ENCODE measurements around the gene SLC17A9. TPM values are rescaled to one million over a fixed set of nuclear protein-coding genes. Genes with fewer than 3 reads are reported as not detected.

Gene SLC17A9
- total and polyA plus RNA-seq, 2 of the 8 experiments (the other 6 are each of a cell fraction or from before 2014, with no cell fraction given): 23.5 to 35.2 TPM

GRCh38 chr20:62993856-62994494 is 41.5 kb downstream of the SLC17A9 start:
- Histone ChIP-seq H3K4me1 (replicated peaks in 1 of 4; ENCODE audit: control insufficient read depth in 3 of 4, insufficient read depth in 4 of 4, low read length in 3 of 4) (peaks cover 0 to 11% (median 6%) of the 10 kb centered on the region in 4 experiments; a peak in 4 of 7 replicates), H4K8ac (ENCODE audit: extremely low read depth, insufficient read depth, low read length) (no peak overlapping the region), H2AK5ac (ENCODE audit: low read depth, low read length) (no peak overlapping the region), H3K27ac (ENCODE audit: low read depth, low read length) (no peak overlapping the region), H3K36me3 (ENCODE audit: control insufficient read depth in 2 of 4, insufficient read depth in 4 of 4, low read length in 3 of 4) (no peaks in the 10 kb centered on the region), H3K9me3 (ENCODE audit: insufficient read depth in 2 of 2, low read depth in 1 of 2, low read length in 1 of 2) (no peaks in the 10 kb centered on the region), H3K9ac (replicated peaks in 1 of 4; ENCODE audit: extremely low read depth in 1 of 4, low read depth in 3 of 4, low read length in 3 of 4) (no peak overlapping the region), H4K91ac (replicated peaks; ENCODE audit: insufficient read length, low read length) (no peak overlapping the region), H3K14ac (ENCODE audit: insufficient read length) (no peak overlapping the region), H2BK12ac (ENCODE audit: low read depth, low read length) (no peak overlapping the region), H2BK5ac (ENCODE audit: low read depth, low read length) (no peak overlapping the region), H3K18ac (ENCODE audit: extremely low read depth, low read length) (no peak overlapping the region), H3K4me2 (ENCODE audit: insufficient read depth in 1 of 2, low read depth in 2 of 2, low read length in 2 of 2) (no peak overlapping the region), H2BK120ac (replicated peaks; ENCODE audit: low read depth, low read length) (no peak overlapping the region), H2BK15ac (ENCODE audit: low read length) (no peak overlapping the region), H3K27me3 (replicated peaks in 1 of 4; ENCODE audit: control insufficient read depth in 3 of 4, extremely low read depth in 1 of 4, insufficient read depth in 3 of 4, low read length in 3 of 4) (peaks cover 0 to 5% (median 2%) of the 10 kb centered on the region in 4 experiments; a peak in 3 of 7 replicates), H4K20me1 (replicated peaks in 1 of 2; ENCODE audit: control insufficient read depth in 1 of 2, insufficient read depth in 2 of 2, low read length in 2 of 2) (peaks cover 0 to 5% of the 10 kb centered on the region in 2 experiments), H3K79me1 (ENCODE audit: low read depth, low read length) (no peaks in the 10 kb centered on the region; the same call in 1 of the 2 replicates), H3K4ac (replicated peaks; ENCODE audit: insufficient read length, low read depth, low read length) (no peak overlapping the region), H3K4me3 (ENCODE audit: extremely low read depth in 1 of 4, insufficient read depth in 2 of 4, low read depth in 3 of 4, low read length in 4 of 4) (no peak overlapping the region), H2BK20ac (ENCODE audit: low read length) (no peak overlapping the region), H2AFZ (ENCODE audit: low read length) (no peak overlapping the region), H3K56ac (replicated peaks; ENCODE audit: insufficient read length, low read depth, low read length) (no peak overlapping the region), H3K23me2 (ENCODE audit: low read depth, low read length) (no peaks in the 10 kb centered on the region), H3K79me2 (ENCODE audit: control insufficient read depth in 1 of 2, insufficient read depth in 2 of 2, low read length in 2 of 2) (no peaks in the 10 kb centered on the region), H4K5ac (ENCODE audit: insufficient read length, low read depth, low read length) (no peak overlapping the region), H3K23ac (ENCODE audit: insufficient read length) (no peak overlapping the region)
- POLR2A ChIA-PET (ENCODE audit: partially characterized antibody): interaction anchor here (0.6 to 2.7 kb wide), 3 partner anchors 9 to 24 kb away, joined by 3 to 9 read pairs (median 3); no protein-coding TSS in a partner anchor
- FAIRE-seq (no peak), DNase-seq (ENCODE audit: low read depth in 1 of 2, low spot score in 2 of 2) (no peak)
- TF ChIP-seq RBBP5 (IDR thresholded peaks at IDR 0.05; ENCODE audit: borderline replicate concordance, low read depth, low read length): no peak
- no peak for TF ChIP-seq RNF2 (IDR thresholded peaks at IDR 0.05; ENCODE audit: borderline replicate concordance, low read depth, low read length, missing control alignments, poor library complexity, severe bottlenecking)
- TF ChIP-seq SUZ12 (IDR thresholded peaks at IDR 0.05; ENCODE audit: low read length): no peak
- no peak for TF ChIP-seq CTBP2 (IDR thresholded peaks at IDR 0.05; ENCODE audit: borderline replicate concordance, insufficient read depth, insufficient read length, low read length)
- TF ChIP-seq POLR2AphosphoS5 (IDR thresholded peaks at IDR 0.05; ENCODE audit: low read depth, low read length): no peak
- no peak for TF ChIP-seq POU5F1 (IDR thresholded peaks at IDR 0.05; ENCODE audit: low read depth, low read length)
- TF ChIP-seq NRF1 (IDR thresholded peaks at IDR 0.05; ENCODE audit: low read depth, low read length): no peak
- TF ChIP-seq BACH1 (IDR thresholded peaks at IDR 0.05; ENCODE audit: low read length): no peak
- TF ChIP-seq MAX (IDR thresholded peaks at IDR 0.05): no peak
- no peak for TF ChIP-seq JUN (IDR thresholded peaks at IDR 0.05; ENCODE audit: low read depth, low read length)
- WGBS, 2 experiments (ENCODE audit: extremely low coverage in 1 of 2, insufficient coverage in 1 of 2, insufficient read length in 1 of 2, insufficient replicate concordance in 2 of 2, low coverage in 1 of 2, low lambda C conversion rate in 2 of 2, missing lambda C conversion rate in 1 of 2): 88% methylated on average over 23 of the region's 23 CpGs; no CpG with 5 or more reads in 1 of the 2 experiments
- CTCF ChIA-PET (ENCODE audit: partially characterized antibody): interaction anchor here (1.7 to 4.0 kb wide), 4 partner anchors 9 to 23 kb away, joined by 8 to 22 read pairs (median 12); no protein-coding TSS in a partner anchor

Data from H1 (cell line).